Measurements from ENCODE around the gene CAMK2G. TPM values are rescaled to one million over a fixed set of nuclear protein-coding genes. Genes with fewer than 3 reads are reported as not detected.

The CAMK2G gene
- total and polyA plus RNA-seq, 7 donors: 14.4 to 221 (median 153) TPM

GRCh38 chr10:73786512-73786885 lies 87.9 kb downstream of the CAMK2G start:
- intact Hi-C loops (cut with DNase I): no loop called here
- DNase-seq: no peak
- no peaks in the 10 kb centered on the region for H3K9me3 ChIP-seq
- H3K4me1 ChIP-seq: peaks cover 0 to 48% (median 47%) of the 10 kb centered on the region in 4 donors
- H3K27ac ChIP-seq: peak overlapping the region; percentile 88 to 97 (median 90)
- peak overlapping the region; percentile 70 to 96 (median 80) for H3K4me3 ChIP-seq
- peaks cover 26 to 34% (median 27%) of the 10 kb centered on the region in 4 donors for H3K36me3 ChIP-seq
- TF ChIP-seq EP300 (IDR thresholded peaks at IDR 0.05): no peak
- no peak for TF ChIP-seq CTCF (IDR thresholded peaks at IDR 0.05)
- no peak for TF ChIP-seq POLR2AphosphoS5 (IDR thresholded peaks at IDR 0.05)
- TF ChIP-seq POLR2A (IDR thresholded peaks at IDR 0.05): no peak
- WGBS, 2 donors: 0 to 4% methylated on average over 2 of the region's 2 CpGs
- no peaks in the 10 kb centered on the region for H3K27me3 ChIP-seq

GRCh38 chr10:73785721-73786511 lies 88.4 kb downstream of the CAMK2G start:
- intact Hi-C loops (cut with DNase I): loop anchor here (2.0 kb wide), 1 partner anchor 25 kb away; the partner anchor contains the start of gene NDST2
- TF ChIP-seq POLR2A (IDR thresholded peaks at IDR 0.05) (no peak), EP300 (IDR thresholded peaks at IDR 0.05) (no peak), POLR2AphosphoS5 (IDR thresholded peaks at IDR 0.05) (no peak), CTCF (IDR thresholded peaks at IDR 0.05) (no peak)
- peaks cover 0 to 53% (median 52%) of the 10 kb centered on the region in 4 donors for H3K4me1 ChIP-seq
- no peaks in the 10 kb centered on the region for H3K27me3 ChIP-seq
- H3K36me3 ChIP-seq: peaks cover 20 to 28% (median 21%) of the 10 kb centered on the region in 4 donors
- peak overlapping the region; percentile 70 to 96 (median 80) for H3K4me3 ChIP-seq
- peak overlapping the region; percentile 88 to 97 (median 90) for H3K27ac ChIP-seq
- H3K9me3 ChIP-seq: no peaks in the 10 kb centered on the region
- 1% methylated on average over 54 of the region's 54 CpGs for WGBS, 2 donors
- no peak for DNase-seq

- peak within 1 kb of the TSS; percentile 88 to 97 (median 90) for H3K27ac ChIP-seq
- H3K36me3 ChIP-seq: peaks cover 14 to 23% (median 15%) of the 10 kb centered on the region in 4 donors
- intact Hi-C loops (cut with DNase I): loop anchor here (2.0 kb wide), 1 partner anchor 26 kb away; the partner anchor contains the start of gene NDST2
- TF ChIP-seq POLR2AphosphoS5 (IDR thresholded peaks at IDR 0.05) (peak; percentile 74 to 97 (median 88)), POLR2A (IDR thresholded peaks at IDR 0.05) (peak; percentile 57 to 76), EP300 (IDR thresholded peaks at IDR 0.05) (peak in 1 of 4 donors; percentile 33), CTCF (IDR thresholded peaks at IDR 0.05) (no peak)
- DNase-seq: peak; percentile 95
- WGBS, 2 donors: 0% methylated on average over 36 of the region's 36 CpGs
- peak within 1 kb of the TSS; percentile 70 to 96 (median 80) for H3K4me3 ChIP-seq
- peaks cover 0 to 60% (median 58%) of the 10 kb centered on the region in 4 donors for H3K4me1 ChIP-seq
- no peaks in the 10 kb centered on the region for H3K27me3 ChIP-seq
- H3K9me3 ChIP-seq: no peaks in the 10 kb centered on the region
These were observed 89.1 kb downstream of the CAMK2G start, which contains the start of gene ZSWIM8 for GRCh38 chr10:73785211-73785720. ZSWIM8 (plus strand) TSS chr10:73785606; CDS start chr10:73785879, 273 bp downstream.

GRCh38 chr10:73782749-73783085 lies 91.6 kb downstream of the CAMK2G start:
- Histone ChIP-seq H3K9me3 (no peaks in the 10 kb centered on the region), H3K27me3 (no peaks in the 10 kb centered on the region), H3K4me3 (peak overlapping the region; percentile 72 to 94 (median 92)), H3K36me3 (peaks cover 0 to 33% (median 9%) of the 10 kb centered on the region in 4 donors), H3K27ac (peak overlapping the region; percentile 92 to 97 (median 94)), H3K4me1 (peaks cover 0 to 55% (median 52%) of the 10 kb centered on the region in 4 donors)
- TF ChIP-seq EP300 (IDR thresholded peaks at IDR 0.05): no peak
- no peak for TF ChIP-seq POLR2A (IDR thresholded peaks at IDR 0.05)
- TF ChIP-seq CTCF (IDR thresholded peaks at IDR 0.05): no peak
- no peak for TF ChIP-seq POLR2AphosphoS5 (IDR thresholded peaks at IDR 0.05)
- no peak for DNase-seq
- 33 to 47% methylated on average over 2 of the region's 2 CpGs for WGBS, 2 donors
- intact Hi-C loops (cut with DNase I): no loop called here
